Measurements from ENCODE around the gene BLOC1S4.

DNA sequence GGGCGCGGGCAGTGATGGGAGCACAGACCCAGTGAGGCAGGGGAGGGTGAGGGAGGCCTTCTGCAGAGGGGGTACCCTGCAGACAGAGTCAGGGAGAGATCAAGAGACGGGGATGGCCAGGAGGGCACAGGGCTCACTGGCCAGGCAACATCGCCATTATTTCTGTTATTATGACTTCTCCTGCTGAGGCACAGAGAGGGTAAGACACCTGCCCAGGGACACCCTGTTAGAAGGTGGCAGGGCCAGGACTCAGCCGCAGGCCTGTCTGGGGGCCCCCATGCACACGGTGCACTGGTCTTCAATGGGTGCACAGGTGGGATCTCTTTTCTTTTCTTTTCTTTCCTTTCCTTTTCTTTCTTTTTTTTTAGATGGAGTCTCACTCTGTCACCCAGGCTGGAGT lies 15.8 kb downstream of the BLOC1S4 start:
- no peak for TF ChIP-seq POLR2A (IDR thresholded peaks at IDR 0.05; ENCODE audit: low read length)
- TF ChIP-seq GATA1 (IDR thresholded peaks at IDR 0.05; ENCODE audit: low read depth, low read length) = no peak
